Stimulated activated naive CD8-positive, alpha-beta T cell treated with anti-CD3 and anti-CD28 coated beads, Interleukin-15, amount 100 ng/mL, for 72 hours (primary cell): Measurements from ENCODE around the gene BHLHA15.

Experiments used
- ATAC-seq: fragments of 150-1000 bp; cut with Tn5 transposase; 2 replicates; pipeline ENCODE4 v1.10.0; 2021; ENCODE audit warnings: mild to moderate bottlenecking, moderate library complexity
- DNase-seq, 2 donors: peaks; one replicate each; pipeline ENCODE4 v3.0.0; 2021 to 2022
- H3K27ac Mint-ChIP-seq, 2 donors: one replicate each; pipeline ENCODE4 v1.8.0; 2022; ENCODE audit warnings: mild to moderate bottlenecking in 2 of 2, mixed read lengths in 2 of 2, moderate library complexity in 2 of 2
- H3K27me3 Mint-ChIP-seq: one replicate; pipeline ENCODE4 v1.8.0; 2022; ENCODE audit warnings: mixed read lengths
- H3K4me1 Mint-ChIP-seq: one replicate; pipeline ENCODE4 v1.8.0; 2022; ENCODE audit warnings: mild to moderate bottlenecking, mixed read lengths
- H3K4me3 Mint-ChIP-seq, 2 donors: one replicate each; pipeline ENCODE4 v1.8.0; 2022; ENCODE audit warnings: mild to moderate bottlenecking in 2 of 2, mixed read lengths in 2 of 2, moderate library complexity in 1 of 2
- H3K9me3 Mint-ChIP-seq, 2 donors: one replicate each; pipeline ENCODE4 v1.8.0; 2022; ENCODE audit warnings: mixed read lengths in 2 of 2

The BHLHA15 gene

GRCh38 chr7:98256431-98256830 lies 45.2 kb downstream of the BHLHA15 start:
- no peaks in the 10 kb centered on the region for H3K27me3 Mint-ChIP-seq
- H3K4me1 Mint-ChIP-seq = peaks cover 35% of the 10 kb centered on the region
- ATAC-seq (no peak), DNase-seq (no peak)
- no peak overlapping the region for H3K4me3 Mint-ChIP-seq
- H3K27ac Mint-ChIP-seq = peak overlapping the region in 1 of 2 donors; percentile 19
- no peaks in the 10 kb centered on the region for H3K9me3 Mint-ChIP-seq

GRCh38 chr7:98257701-98258100 lies 46.5 kb downstream of the BHLHA15 start:
- Mint-ChIP-seq H3K27me3 (no peaks in the 10 kb centered on the region), H3K4me1 (peaks cover 27% of the 10 kb centered on the region), H3K27ac (no peak overlapping the region), H3K4me3 (no peak overlapping the region), H3K9me3 (no peaks in the 10 kb centered on the region)
- ATAC-seq = no peak
- DNase-seq = no peak
